Heart right ventricle (tissue), 16 donors: ENCODE measurements around the gene S100A4. TPM values are rescaled to one million over a fixed set of nuclear protein-coding genes. Genes with fewer than 3 reads are reported as not detected.

Experiments used
- ATAC-seq, 8 donors: fragments of 200-7000 bp; cut with Tn5 transposase; one replicate each; pipeline ENCODE4 v1.9.1; 2020; ENCODE audit warnings: mild to moderate bottlenecking in 8 of 8, moderate library complexity in 8 of 8, moderate number of reproducible peaks in 1 of 8
- DNase-seq, 2 donors: peaks; one replicate each; pipeline ENCODE4 v3.0.0-alpha.2; 2020
- H3K27ac ChIP-seq, 10 donors: fragments of 200-600 bp; sonication (generic) in 2 of 10; one replicate each; pipeline versions ENCODE4 v1.5.0 to v1.8.0; 2020 to 2022; ENCODE audit warnings: mild to moderate bottlenecking in 3 of 10
- H3K27me3 ChIP-seq, 7 donors: fragments of 200-600 bp; one replicate each; pipeline ENCODE4 v1.8.0; 2021 to 2022; ENCODE audit warnings: mild to moderate bottlenecking in 2 of 7
- H3K36me3 ChIP-seq, 9 donors: fragments of 200-600 bp; sonication (generic) in 1 of 9; one replicate each; pipeline versions ENCODE4 v1.5.0 to v1.8.0; 2020 to 2022; ENCODE audit warnings: mild to moderate bottlenecking in 2 of 9
- H3K4me1 ChIP-seq, 9 donors: fragments of 200-600 bp; sonication (generic) in 1 of 9; one replicate each; pipeline versions ENCODE4 v1.5.0 to v1.8.0; 2020 to 2022; ENCODE audit warnings: mild to moderate bottlenecking in 4 of 9
- H3K4me3 ChIP-seq, 10 donors: fragments of 200-600 bp; sonication (generic) in 2 of 10; one replicate each; pipeline versions ENCODE4 v1.5.0 to v1.8.0; 2020 to 2022; ENCODE audit warnings: mild to moderate bottlenecking in 7 of 10, moderate library complexity in 2 of 10
- H3K9me3 ChIP-seq, 11 donors: fragments of 200-600 bp in 10 of 11; sonication (generic) in 2 of 11; one replicate each; pipeline versions ENCODE4 v1.5.0 to v1.8.0; 2013 to 2022; ENCODE audit warnings: mild to moderate bottlenecking in 2 of 11, control low read depth in 1 of 11, moderate library complexity in 1 of 11
- CTCF ChIP-seq, 9 donors: fragments of 200-600 bp; sonication (generic) in 2 of 9; IDR thresholded peaks; one replicate each; pipeline versions ENCODE4 v1.5.0 to v1.8.0; 2021 to 2022; ENCODE audit warnings: antibody characterized with exemption in 9 of 9, mild to moderate bottlenecking in 5 of 9, moderate library complexity in 1 of 9
- WGBS, 2 donors: extraction: QIAGEN DNeasy Blood & Tissue Kit; methylation state at CpG; one replicate each; pipeline ENCODE4 v1.1.7; 2013; ENCODE audit warnings: inconsistent platforms in 1 of 2; 5-methylcytosine and 5-hydroxymethylcytosine counted together
- intact Hi-C, 10 donors: fragments of 100-400 bp; cut with DNase I; formaldehyde crosslinking; loops; one replicate each; pipeline versions ENCODE4 v1.11.1 to v1.14.2; 2022
- polyA plus RNA-seq, 2 donors: library from polyadenylated mRNA; stranded (reverse); fragments of 200-250 nt; gene quantifications; one replicate each; pipeline ENCODE4 v1.2.3, GENCODE V29; 2013
- total RNA-seq, 10 donors: library from RNA; stranded (reverse); fragmentation: NEBNext Ultra II Directional in 3 of 10; extraction: Animal tissue kit (Norgen Biotek cat#: 25700) in 3 of 10; gene quantifications; one replicate each; pipeline versions ENCODE4 v1.2.1 to v1.2.4, GENCODE V29; 2021 to 2023
- donor health status: Arrhythmogenic right ventricular cardiomyopathy.
- donor health status: ischemic (EF 13 %, LVEDD 7.1; RV severe dilation, severe dysfunction).
- donor health status: healthy with polysubstance abuse.
- donor health status: DM: no; HTN: yes; CAD: no.
- donor health status: DM: no; HTN: no; CAD: no.
- donor health status: ischemic (EF 25% LVEDD 6.9; RV normal size, moderate dysfunction).
- donor health status: ischemic (EF 25% LVEDD 5.7; RV mildly dilated, moderate dysfunction).
- donor health status: healthy.
- donor health status: DM: yes; HTN: yes; CAD: no.
- donor health status: Ischemic cardiomyopathy.
- donor health status: ischemic (EF 35%, LVEDD 5.7; RV mildly dilated, moderate dysfunction).
- donor health status: nonischemic (EF 11% LVEDD 7.7; RV severe dilation, severe dysfunction).
- donor health status: DM: yes; HTN: yes; CAD: no.
- donor health status: PGD.
- donor health status: ischemic (EF 29% LVEDD 5.4; RV normal size, mild dysfunction).
- donor health status: nonischemic (EF 23%, LVEDD 6.1; RV moderate dilation, normal function).

S100A4 gene
- total and polyA plus RNA-seq, 12 donors: 29.4 to 755 (median 78.3) TPM

- no peak for ATAC-seq
- WGBS, 2 donors: 85 to 88% methylated on average over 8 of the region's 8 CpGs
- TF ChIP-seq CTCF (IDR thresholded peaks at IDR 0.05): no peak
Observed at GRCh38 chr1:153569465-153569864, 23.9 kb upstream of the S100A4 start.

GRCh38 chr1:153568367-153569099 is 22.9 kb upstream of the S100A4 start:
- no peaks in the 10 kb centered on the region for H3K27me3 ChIP-seq
- 9 to 12% methylated on average over 25 of the region's 25 CpGs for WGBS, 2 donors
- peak; percentile 90 to 91 for DNase-seq
- H3K9me3 ChIP-seq: no peaks in the 10 kb centered on the region
- H3K4me1 ChIP-seq: peaks cover 26 to 63% (median 41%) of the 10 kb centered on the region in 9 donors
- H3K36me3 ChIP-seq: no peaks in the 10 kb centered on the region
- TF ChIP-seq CTCF (IDR thresholded peaks at IDR 0.05): peak; percentile 97 to 100 (median 99)
- H3K27ac ChIP-seq: peak overlapping the region in 9 of 10 donors; percentile 23 to 96 (median 67)
- intact Hi-C loops: loop anchor here (1.0 to 10.0 kb wide), 11 partner anchors 35 to 216 kb away; partner anchors contain the start of gene S100A9 (in 3 of the 10)
- peak overlapping the region in 6 of 10 donors; percentile 30 to 46 (median 38) for H3K4me3 ChIP-seq
- peak; percentile 20 to 57 (median 30) for ATAC-seq

More at GRCh38 chr1:153569465-153569864, 23.9 kb upstream of the S100A4 start:
- no peaks in the 10 kb centered on the region for H3K27me3 ChIP-seq
- H3K4me3 ChIP-seq: no peak overlapping the region
- H3K9me3 ChIP-seq: no peaks in the 10 kb centered on the region
- intact Hi-C loops: loop anchor here in 7 of 10 donors (2.0 to 10.0 kb wide), 8 partner anchors 37 to 217 kb away; partner anchors contain the start of gene S100A9 (in 3 of the 7)
- H3K4me1 ChIP-seq: peaks cover 26 to 63% (median 41%) of the 10 kb centered on the region in 9 donors
- no peak overlapping the region for H3K27ac ChIP-seq
- no peaks in the 10 kb centered on the region for H3K36me3 ChIP-seq
- DNase-seq: no peak

GRCh38 chr1:153567621-153568366 is 22.2 kb upstream of the S100A4 start:
- no peak for TF ChIP-seq CTCF (IDR thresholded peaks at IDR 0.05)
- H3K36me3 ChIP-seq: no peaks in the 10 kb centered on the region
- no peaks in the 10 kb centered on the region for H3K9me3 ChIP-seq
- H3K27ac ChIP-seq: peak overlapping the region in 9 of 10 donors; percentile 48 to 96 (median 82)
- DNase-seq (no peak), ATAC-seq (no peak)
- peaks cover 26 to 55% (median 38%) of the 10 kb centered on the region in 9 donors for H3K4me1 ChIP-seq
- H3K27me3 ChIP-seq: no peaks in the 10 kb centered on the region
- intact Hi-C loops: loop anchor here (1.0 to 10.0 kb wide), 12 partner anchors 33 to 215 kb away; partner anchors contain the start of genes S100A9 (in 3 of the 10) and S100A6 (in 1 of the 10)
- H3K4me3 ChIP-seq: peak overlapping the region in 5 of 10 donors; percentile 30 to 46 (median 38)
- 78 to 82% methylated on average over 22 of the region's 22 CpGs for WGBS, 2 donors
